GM12878 (cell line): ENCODE data around the gene PNPLA4. TPM values are rescaled to one million over a fixed set of nuclear protein-coding genes. Genes with fewer than 3 reads are reported as not detected.

Source experiments
- CEBPB ChIP-seq, 2 experiments: fragments of 150-350 bp in 1 of 2; IDR thresholded peaks; 2 replicates each; pipeline ENCODE4 v1.6.1; 2012 to 2014; ENCODE audit warnings: low read depth in 2 of 2, low read length in 2 of 2, borderline replicate concordance in 1 of 2, inconsistent platforms in 1 of 2
- CREM ChIP-seq: IDR thresholded peaks from 2 replicates; pipeline ENCODE4 v1.6.1; 2014; ENCODE audit warnings: antibody characterized with exemption, low read depth
- DPF2 ChIP-seq: fragments of 450-650 bp; IDR thresholded peaks from 2 replicates; pipeline ENCODE4 v1.6.1; 2017; ENCODE audit warnings: mild to moderate bottlenecking
- EGR1 ChIP-seq, 2 experiments: IDR thresholded peaks; 1 replicate in 1 of 2; 2 replicates in 1 of 2; pipeline ENCODE4 v1.6.1; 2011 to 2012; ENCODE audit warnings: low read depth in 2 of 2, low read length in 2 of 2, borderline replicate concordance in 1 of 2, mild to moderate bottlenecking in 1 of 2, moderate library complexity in 1 of 2
- ETV6 ChIP-seq, 2 experiments: fragments of 450-650 bp in 1 of 2; IDR thresholded peaks in 1 of 2; conservative IDR thresholded peaks in 1 of 2; 2 replicates each; pipeline ENCODE4 v1.6.1; 2014; ENCODE audit warnings: antibody characterized with exemption in 1 of 2, borderline replicate concordance in 1 of 2, low read depth in 1 of 2, mild to moderate bottlenecking in 1 of 2, moderate library complexity in 1 of 2
- HCFC1 ChIP-seq: fragments of 150-350 bp; IDR thresholded peaks from 2 replicates; pipeline ENCODE4 v1.6.1; 2014; ENCODE audit warnings: low read length
- HDGF ChIP-seq: fragments of 450-650 bp; IDR thresholded peaks from 2 replicates; pipeline ENCODE4 v1.6.1; 2016; ENCODE audit warnings: antibody characterized with exemption
- IRF4 ChIP-seq: IDR thresholded peaks from 2 replicates; pipeline ENCODE4 v1.6.1; 2011; ENCODE audit warnings: low read depth, low read length
- IRF5 ChIP-seq: fragments of 450-650 bp; IDR thresholded peaks from 2 replicates; pipeline ENCODE4 v1.6.1; 2017; ENCODE audit warnings: borderline replicate concordance
- KDM1A ChIP-seq: fragments of 200-600 bp; sonication (generic); IDR thresholded peaks from 2 replicates; pipeline ENCODE4 v1.6.1; 2016; ENCODE audit warnings: borderline replicate concordance
- KLF5 ChIP-seq: fragments of 450-650 bp; IDR thresholded peaks from 2 replicates; pipeline ENCODE4 v1.6.1; 2014; ENCODE audit warnings: mild to moderate bottlenecking; ENCODE audit not compliant: partially characterized antibody
- MEF2A ChIP-seq: IDR thresholded peaks from 2 replicates; pipeline ENCODE4 v1.6.1; 2011; ENCODE audit warnings: low read depth, mild to moderate bottlenecking, low read length, moderate library complexity; ENCODE audit not compliant: insufficient read depth
- MXI1 ChIP-seq: fragments of 150-350 bp; IDR thresholded peaks from 2 replicates; pipeline ENCODE4 v1.6.1; 2011; ENCODE audit warnings: low read depth, mild to moderate bottlenecking, inconsistent platforms, low read length, improper control_type of control experiment
- MYC ChIP-seq: IDR thresholded peaks from 2 replicates; pipeline ENCODE4 v1.6.1; 2011; ENCODE audit warnings: mild to moderate bottlenecking, low read length, moderate library complexity, inconsistent platforms; ENCODE audit not compliant: insufficient read depth, insufficient replicate concordance, insufficient read length, severe bottlenecking
- NRF1 ChIP-seq: conservative IDR thresholded peaks from 2 replicates; pipeline ENCODE4 v1.6.1; 2011; ENCODE audit warnings: mild to moderate bottlenecking, low read depth, low read length, improper control_type of control experiment
- WRNIP1 ChIP-seq: IDR thresholded peaks from 2 replicates; pipeline ENCODE4 v1.6.1; 2011; ENCODE audit warnings: low read depth, low read length, improper control_type of control experiment, borderline replicate concordance
- polyA plus RNA-seq, 11 experiments: library from polyadenylated mRNA; depleted of rRNA in 4 of 11; unstranded in 6 of 11; stranded (reverse) in 5 of 11; fragments of >200 nt; fragmentation: Nextera tagmentation in 4 of 11; fragmentation: Illumina TruSeq in 1 of 11; extraction: Ambion mirVana in 4 of 11; extraction: Trizol in 1 of 11; gene quantifications; 1 replicate in 1 of 11; 2 replicates in 10 of 11; pipeline versions ENCODE4 v1.2.1 to v1.2.3, GENCODE V29; 2011 to 2016; ENCODE audit warnings: inconsistent platforms in 2 of 11, missing spikeins in 2 of 11, low read depth in 1 of 11
- total RNA-seq, 4 experiments: library from RNA; depleted of rRNA in 3 of 4; stranded (reverse); fragments of >200 nt in 3 of 4; fragmentation: Illumina TruSeq in 1 of 4; extraction: Trizol in 1 of 4; gene quantifications; 2 replicates each; pipeline versions ENCODE4 v1.2.1 to v1.2.3, GENCODE V29; 2013 to 2021
- TF ChIP-seq, protein P1 (sequence below): IDR thresholded peaks from 2 replicates; pipeline ENCODE4 v1.6.1; 2011; ENCODE audit warnings: low read depth, mild to moderate bottlenecking, low read length, moderate library complexity, borderline replicate concordance; ENCODE audit errors: extremely low read depth
- TF ChIP-seq, protein P2 (sequence below): fragments of 450-650 bp; IDR thresholded peaks from 2 replicates; pipeline ENCODE4 v1.6.1; 2017; ENCODE audit warnings: mild to moderate bottlenecking, moderate library complexity
- TF ChIP-seq, protein P3 (sequence below): fragments of 150-350 bp; IDR thresholded peaks from 2 replicates; pipeline ENCODE4 v1.6.1; 2014; ENCODE audit warnings: mild to moderate bottlenecking, low read depth, low read length
- TF ChIP-seq, protein P4 (sequence below): fragments of 450-650 bp; formaldehyde crosslinking; IDR thresholded peaks from 2 replicates; pipeline ENCODE4 v1.5.0; 2022; ENCODE audit warnings: mild to moderate bottlenecking, missing genetic modification characterization

The PNPLA4 gene
- total and polyA plus RNA-seq, 10 of the 15 experiments (the other 5 are each of a cell fraction or from before 2014, with no cell fraction given) = 18.0 to 53.0 (median 33.6) TPM

DNA sequence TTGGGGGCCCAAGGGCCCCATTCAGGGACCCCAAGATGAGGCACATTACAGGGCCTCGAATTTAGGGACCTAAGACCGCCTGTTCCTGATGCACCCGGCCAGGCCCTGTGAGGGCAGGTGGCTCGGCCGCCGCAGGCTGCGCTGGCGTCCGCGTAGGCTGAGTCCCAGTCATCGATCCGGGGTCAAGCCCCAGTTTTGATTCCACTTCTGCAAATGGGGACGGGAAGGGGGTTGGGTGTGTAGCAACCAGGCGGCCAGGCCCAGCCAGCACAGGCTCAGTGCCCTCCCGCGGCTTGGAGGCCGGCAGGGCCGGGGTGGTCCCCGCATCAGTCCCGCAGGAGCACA, 327 bp downstream of the PNPLA4 start (continued):
- TF ChIP-seq CREM (no peak), KDM1A (no peak), MXI1 (no peak), ETV6 (conservative IDR thresholded peaks at IDR 0.05 in 1 of 2, IDR thresholded peaks at IDR 0.05 in 1 of 2; ENCODE audit: borderline replicate concordance in 1 of 2, low read depth in 1 of 2) (no peak), MEF2A (no peak), CEBPB (IDR thresholded peaks at IDR 0.05; ENCODE audit: borderline replicate concordance in 1 of 2, low read depth in 2 of 2, low read length in 2 of 2) (no peak), NRF1 (no peak), IRF4 (no peak), HDGF (peak; percentile 37; the same call in 1 of the 2 replicates), HCFC1 (no peak), MYC (no peak), EGR1 (IDR thresholded peaks at IDR 0.05; ENCODE audit: borderline replicate concordance in 1 of 2, low read depth in 2 of 2, low read length in 2 of 2) (0 out of 3 replicates have a peak, but pooled peaks of 1 of the 2 experiments have one; percentile 23), WRNIP1 (no peak), KLF5 (no peak), DPF2 (no peak), IRF5 (no peak)
- TF ChIP-seq, protein P1, sequence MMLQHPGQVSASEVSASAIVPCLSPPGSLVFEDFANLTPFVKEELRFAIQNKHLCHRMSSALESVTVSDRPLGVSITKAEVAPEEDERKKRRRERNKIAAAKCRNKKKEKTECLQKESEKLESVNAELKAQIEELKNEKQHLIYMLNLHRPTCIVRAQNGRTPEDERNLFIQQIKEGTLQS = no peak
- TF ChIP-seq, protein P2, sequence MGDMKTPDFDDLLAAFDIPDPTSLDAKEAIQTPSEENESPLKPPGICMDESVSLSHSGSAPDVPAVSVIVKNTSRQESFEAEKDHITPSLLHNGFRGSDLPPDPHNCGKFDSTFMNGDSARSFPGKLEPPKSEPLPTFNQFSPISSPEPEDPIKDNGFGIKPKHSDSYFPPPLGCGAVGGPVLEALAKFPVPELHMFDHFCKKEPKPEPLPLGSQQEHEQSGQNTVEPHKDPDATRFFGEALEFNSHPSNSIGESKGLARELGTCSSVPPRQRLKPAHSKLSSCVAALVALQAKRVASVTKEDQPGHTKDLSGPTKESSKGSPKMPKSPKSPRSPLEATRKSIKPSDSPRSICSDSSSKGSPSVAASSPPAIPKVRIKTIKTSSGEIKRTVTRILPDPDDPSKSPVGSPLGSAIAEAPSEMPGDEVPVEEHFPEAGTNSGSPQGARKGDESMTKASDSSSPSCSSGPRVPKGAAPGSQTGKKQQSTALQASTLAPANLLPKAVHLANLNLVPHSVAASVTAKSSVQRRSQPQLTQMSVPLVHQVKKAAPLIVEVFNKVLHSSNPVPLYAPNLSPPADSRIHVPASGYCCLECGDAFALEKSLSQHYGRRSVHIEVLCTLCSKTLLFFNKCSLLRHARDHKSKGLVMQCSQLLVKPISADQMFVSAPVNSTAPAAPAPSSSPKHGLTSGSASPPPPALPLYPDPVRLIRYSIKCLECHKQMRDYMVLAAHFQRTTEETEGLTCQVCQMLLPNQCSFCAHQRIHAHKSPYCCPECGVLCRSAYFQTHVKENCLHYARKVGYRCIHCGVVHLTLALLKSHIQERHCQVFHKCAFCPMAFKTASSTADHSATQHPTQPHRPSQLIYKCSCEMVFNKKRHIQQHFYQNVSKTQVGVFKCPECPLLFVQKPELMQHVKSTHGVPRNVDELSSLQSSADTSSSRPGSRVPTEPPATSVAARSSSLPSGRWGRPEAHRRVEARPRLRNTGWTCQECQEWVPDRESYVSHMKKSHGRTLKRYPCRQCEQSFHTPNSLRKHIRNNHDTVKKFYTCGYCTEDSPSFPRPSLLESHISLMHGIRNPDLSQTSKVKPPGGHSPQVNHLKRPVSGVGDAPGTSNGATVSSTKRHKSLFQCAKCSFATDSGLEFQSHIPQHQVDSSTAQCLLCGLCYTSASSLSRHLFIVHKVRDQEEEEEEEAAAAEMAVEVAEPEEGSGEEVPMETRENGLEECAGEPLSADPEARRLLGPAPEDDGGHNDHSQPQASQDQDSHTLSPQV = no peak
- TF ChIP-seq, protein P3, sequence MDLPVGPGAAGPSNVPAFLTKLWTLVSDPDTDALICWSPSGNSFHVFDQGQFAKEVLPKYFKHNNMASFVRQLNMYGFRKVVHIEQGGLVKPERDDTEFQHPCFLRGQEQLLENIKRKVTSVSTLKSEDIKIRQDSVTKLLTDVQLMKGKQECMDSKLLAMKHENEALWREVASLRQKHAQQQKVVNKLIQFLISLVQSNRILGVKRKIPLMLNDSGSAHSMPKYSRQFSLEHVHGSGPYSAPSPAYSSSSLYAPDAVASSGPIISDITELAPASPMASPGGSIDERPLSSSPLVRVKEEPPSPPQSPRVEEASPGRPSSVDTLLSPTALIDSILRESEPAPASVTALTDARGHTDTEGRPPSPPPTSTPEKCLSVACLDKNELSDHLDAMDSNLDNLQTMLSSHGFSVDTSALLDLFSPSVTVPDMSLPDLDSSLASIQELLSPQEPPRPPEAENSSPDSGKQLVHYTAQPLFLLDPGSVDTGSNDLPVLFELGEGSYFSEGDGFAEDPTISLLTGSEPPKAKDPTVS = no peak
- TF ChIP-seq, protein P4, sequence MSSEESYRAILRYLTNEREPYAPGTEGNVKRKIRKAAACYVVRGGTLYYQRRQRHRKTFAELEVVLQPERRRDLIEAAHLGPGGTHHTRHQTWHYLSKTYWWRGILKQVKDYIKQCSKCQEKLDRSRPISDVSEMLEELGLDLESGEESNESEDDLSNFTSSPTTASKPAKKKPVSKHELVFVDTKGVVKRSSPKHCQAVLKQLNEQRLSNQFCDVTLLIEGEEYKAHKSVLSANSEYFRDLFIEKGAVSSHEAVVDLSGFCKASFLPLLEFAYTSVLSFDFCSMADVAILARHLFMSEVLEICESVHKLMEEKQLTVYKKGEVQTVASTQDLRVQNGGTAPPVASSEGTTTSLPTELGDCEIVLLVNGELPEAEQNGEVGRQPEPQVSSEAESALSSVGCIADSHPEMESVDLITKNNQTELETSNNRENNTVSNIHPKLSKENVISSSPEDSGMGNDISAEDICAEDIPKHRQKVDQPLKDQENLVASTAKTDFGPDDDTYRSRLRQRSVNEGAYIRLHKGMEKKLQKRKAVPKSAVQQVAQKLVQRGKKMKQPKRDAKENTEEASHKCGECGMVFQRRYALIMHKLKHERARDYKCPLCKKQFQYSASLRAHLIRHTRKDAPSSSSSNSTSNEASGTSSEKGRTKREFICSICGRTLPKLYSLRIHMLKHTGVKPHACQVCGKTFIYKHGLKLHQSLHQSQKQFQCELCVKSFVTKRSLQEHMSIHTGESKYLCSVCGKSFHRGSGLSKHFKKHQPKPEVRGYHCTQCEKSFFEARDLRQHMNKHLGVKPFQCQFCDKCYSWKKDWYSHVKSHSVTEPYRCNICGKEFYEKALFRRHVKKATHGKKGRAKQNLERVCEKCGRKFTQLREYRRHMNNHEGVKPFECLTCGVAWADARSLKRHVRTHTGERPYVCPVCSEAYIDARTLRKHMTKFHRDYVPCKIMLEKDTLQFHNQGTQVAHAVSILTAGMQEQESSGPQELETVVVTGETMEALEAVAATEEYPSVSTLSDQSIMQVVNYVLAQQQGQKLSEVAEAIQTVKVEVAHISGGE (CRISPR knock-in tag) = no peak
